HCT116 (cell line): Measurements from ENCODE around the gene SLC12A8. TPM values are rescaled to one million over a fixed set of nuclear protein-coding genes. Genes with fewer than 3 reads are reported as not detected.

Source experiments
- ATAC-seq: fragments of 200-7000 bp; cut with Tn5 transposase; 2 replicates; pipeline ENCODE4 v1.9.1; 2020; ENCODE audit warnings: mild to moderate bottlenecking, moderate library complexity
- BruUV-seq: library from RNA; stranded (reverse); fragments of 400-500 nt; replicated peaks from 2 replicates; lab custom pipeline; 2021; lab: Mats Ljungman, UMichigan
- CTCF ChIA-PET: fragments of 300-600 bp; sonication (Branson Sonifier 250); formaldehyde crosslinking; loops from one replicate; lab custom pipeline; 2021; ENCODE audit warnings: antibody characterized with exemption; lab: Charles Lee
- POLR2A ChIA-PET: fragments of 300-600, 350-600 bp; sonication (Branson Sonifier 250); formaldehyde crosslinking; loops from one replicate; lab custom pipeline; 2021; ENCODE audit warnings: antibody characterized with exemption; lab: Charles Lee
- RAD21 ChIA-PET, 2 experiments: fragments of 300-600 bp; sonication (Branson Sonifier 250); formaldehyde crosslinking; loops; one replicate each; lab custom pipeline; 2023; ENCODE audit warnings: low total read pairs in 2 of 2; ENCODE audit not compliant: uncharacterized antibody in 2 of 2, unreplicated experiment in 2 of 2, low non-redundant PET in 1 of 2; lab: Charles Lee
- DNase-seq: peaks from one replicate; pipeline ENCODE4 v3.0.0-alpha.2; 2010; ENCODE audit warnings: low read depth, low spot score
- H2AFZ ChIP-seq: fragments of 200-600 bp; shearing (Covaris generic), sonication (generic); 2 replicates; pipeline ENCODE4 v1.6.1; 2017; ENCODE audit warnings: low read depth, mixed run types, mixed read lengths, antibody characterized with exemption, low read length; ENCODE audit not compliant: poor library complexity, severe bottlenecking
- H3K27ac ChIP-seq: 2 replicates; pipeline ENCODE4 v1.5.1; 2012; ENCODE audit warnings: low read depth, low read length
- H3K27me3 ChIP-seq: fragments of 200-600 bp; sonication (generic); 2 replicates; pipeline ENCODE4 v1.6.1; 2016; ENCODE audit warnings: mixed run types, low read length, mixed read lengths; ENCODE audit not compliant: insufficient read depth
- H3K36me3 ChIP-seq, 2 experiments: fragments of 200-500 bp in 1 of 2; fragments of 200-600 bp in 1 of 2; sonication (Bioruptor generic) in 1 of 2; sonication (generic) in 1 of 2; 2 replicates each; pipeline versions ENCODE4 v1.5.1 to v1.6.1; 2014 to 2016; ENCODE audit warnings: low read length in 2 of 2, inconsistent platforms in 1 of 2, mixed read lengths in 1 of 2, mixed run types in 1 of 2; ENCODE audit not compliant: insufficient read depth in 2 of 2, control insufficient read depth in 1 of 2
- H3K4me1 ChIP-seq, 2 experiments: fragments of 200-600 bp in 1 of 2; sonication (generic) in 1 of 2; 2 replicates each; pipeline versions ENCODE4 v1.5.1 to v1.6.1; 2012 to 2017; ENCODE audit warnings: low read length in 2 of 2, inconsistent platforms in 1 of 2, mild to moderate bottlenecking in 1 of 2, mixed read lengths in 1 of 2, mixed run types in 1 of 2, moderate library complexity in 1 of 2; ENCODE audit not compliant: insufficient read depth in 2 of 2, control insufficient read depth in 1 of 2
- H3K4me2 ChIP-seq: fragments of 200-600 bp; sonication (generic); 2 replicates; pipeline ENCODE4 v1.6.1; 2017; ENCODE audit warnings: mixed run types, low read length, mixed read lengths
- H3K4me3 ChIP-seq, 2 experiments: fragments of 200-600 bp in 1 of 2; sonication (generic) in 1 of 2; replicated peaks in 1 of 2; 2 replicates each; pipeline ENCODE4 v1.5.1; 2011 to 2016; ENCODE audit warnings: low read length in 2 of 2, control low read depth in 1 of 2, low read depth in 1 of 2, mild to moderate bottlenecking in 1 of 2, mixed read lengths in 1 of 2, mixed run types in 1 of 2
- H3K79me2 ChIP-seq: fragments of 200-600 bp; sonication (generic); 2 replicates; pipeline ENCODE4 v1.6.1; 2017; ENCODE audit warnings: mild to moderate bottlenecking, mixed run types, low read length, moderate library complexity, mixed read lengths; ENCODE audit not compliant: insufficient read depth
- H3K9ac ChIP-seq: fragments of 200-600 bp; sonication (generic); 2 replicates; pipeline ENCODE4 v1.6.1; 2016; ENCODE audit warnings: low read length, mixed read lengths
- H3K9me2 ChIP-seq: fragments of 200-600 bp; sonication (generic), shearing (Covaris generic); 2 replicates; pipeline ENCODE4 v1.6.1; 2017; ENCODE audit warnings: mixed run types, mild to moderate bottlenecking, moderate library complexity; ENCODE audit not compliant: insufficient read depth
- H3K9me3 ChIP-seq, 2 experiments: fragments of 200-500 bp in 1 of 2; fragments of 200-600 bp in 1 of 2; sonication (Bioruptor generic) in 1 of 2; sonication (generic) in 1 of 2; 2 replicates each; pipeline ENCODE4 v1.6.1; 2014 to 2017; ENCODE audit warnings: low read length in 2 of 2, mixed read lengths in 2 of 2, inconsistent platforms in 1 of 2, low read depth in 1 of 2, mild to moderate bottlenecking in 1 of 2, mixed run types in 1 of 2, moderate library complexity in 1 of 2; ENCODE audit not compliant: control insufficient read depth in 1 of 2, insufficient read depth in 1 of 2
- H4K20me1 ChIP-seq: fragments of 200-600 bp; sonication (generic), shearing (Covaris generic); 2 replicates; pipeline ENCODE4 v1.6.1; 2017; ENCODE audit warnings: mixed run types, mild to moderate bottlenecking, moderate library complexity; ENCODE audit not compliant: insufficient read depth
- ATF3 ChIP-seq: IDR thresholded peaks from 2 replicates; pipeline ENCODE4 v1.6.1; 2012
- EGR1 ChIP-seq: IDR thresholded peaks from 2 replicates; pipeline ENCODE4 v1.6.1; 2012; ENCODE audit warnings: low read depth
- ELF1 ChIP-seq: IDR thresholded peaks from 2 replicates; pipeline ENCODE4 v1.6.1; 2012; ENCODE audit warnings: low read depth, borderline replicate concordance
- EZH2 ChIP-seq: fragments of 200-600 bp; sonication (generic); IDR thresholded peaks from 2 replicates; pipeline ENCODE4 v1.6.1; 2017; ENCODE audit warnings: antibody characterized with exemption, mixed run types
- MAX ChIP-seq: IDR thresholded peaks from 2 replicates; pipeline ENCODE4 v1.6.1; 2012
- POLR2AphosphoS5 ChIP-seq: IDR thresholded peaks from 2 replicates; pipeline ENCODE4 v1.6.1; 2011; ENCODE audit warnings: mild to moderate bottlenecking, low read depth, low read length, moderate library complexity
- RAD21 ChIP-seq: IDR thresholded peaks from 2 replicates; pipeline ENCODE4 v1.6.1; 2012; ENCODE audit warnings: low read depth, mild to moderate bottlenecking
- SIN3A ChIP-seq: IDR thresholded peaks from 2 replicates; pipeline ENCODE4 v1.6.1; 2012; ENCODE audit warnings: low read depth
- SRF ChIP-seq: IDR thresholded peaks from 2 replicates; pipeline ENCODE4 v1.6.1; 2012; ENCODE audit warnings: low read depth
- TCF7L2 ChIP-seq: IDR thresholded peaks from 2 replicates; pipeline ENCODE4 v1.7.0; 2011; ENCODE audit warnings: borderline replicate concordance, inconsistent platforms; ENCODE audit not compliant: insufficient read depth, insufficient read length; ENCODE audit errors: extremely low read depth
- YY1 ChIP-seq: IDR thresholded peaks from 2 replicates; pipeline ENCODE4 v1.6.1; 2011; ENCODE audit warnings: low read length, low read depth, moderate library complexity, mild to moderate bottlenecking; ENCODE audit not compliant: insufficient replicate concordance; ENCODE audit errors: extremely low read depth
- ZFX ChIP-seq: fragments of 450-650 bp; IDR thresholded peaks from 2 replicates; pipeline ENCODE4 v1.6.1; 2017
- ZNF274 ChIP-seq: fragments of 200-500 bp; sonication (Bioruptor generic); IDR thresholded peaks from 2 replicates; pipeline ENCODE4 v1.6.1; 2014; ENCODE audit warnings: mild to moderate bottlenecking, low read depth, low read length, inconsistent platforms
- intact Hi-C: fragments of 100-400 bp; cut with micrococcal nuclease; formaldehyde crosslinking; loops from 2 replicates; pipeline ENCODE4 v1.10.0; 2022
- total RNA-seq: library from RNA; stranded (reverse); gene quantifications from one replicate; pipeline ENCODE4 v1.2.1, GENCODE V29; 2021; ENCODE audit not compliant: unreplicated experiment

Gene SLC12A8
- total RNA-seq, 1 experiment from 2014 or later = 19.9 TPM

GRCh38 chr3:125078951-125079674 lies 133.4 kb downstream of the SLC12A8 start:
- POLR2A ChIA-PET = no interaction called here
- CTCF ChIA-PET = no interaction called here
- RAD21 ChIA-PET = no interaction called here

GRCh38 chr3:125077864-125078263 lies 134.7 kb downstream of the SLC12A8 start:
- intact Hi-C loops = no loop called here
- Histone ChIP-seq H2AFZ (no peak overlapping the region), H3K36me3 (0 out of 4 replicates have a peak, but pooled peaks cover 0 to 10% of the 10 kb centered on the region in 2 experiments), H3K27ac (no peak overlapping the region), H3K9ac (no peak overlapping the region), H3K79me2 (no peaks in the 10 kb centered on the region), H3K27me3 (no peaks in the 10 kb centered on the region), H4K20me1 (peaks cover 8% of the 10 kb centered on the region; the same call in 1 of the 2 replicates), H3K4me2 (no peak overlapping the region), H3K9me3 (no peaks in the 10 kb centered on the region), H3K4me3 (no peak overlapping the region), H3K9me2 (no peaks in the 10 kb centered on the region), H3K4me1 (peaks cover 11 to 30% of the 10 kb centered on the region in 2 experiments)
- BruUV-seq = no TSS peak
- ATAC-seq (no peak), DNase-seq (no peak)
- ChIA-PET CTCF (no interaction called here), POLR2A (no interaction called here), RAD21 (no interaction called here)
- no peak for TF ChIP-seq TCF7L2
- no peak for TF ChIP-seq YY1
- TF ChIP-seq SRF = no peak
- no peak for TF ChIP-seq ZFX
- no peak for TF ChIP-seq EZH2
- no peak for TF ChIP-seq ZNF274
- no peak for TF ChIP-seq ELF1
- no peak for TF ChIP-seq SIN3A
- no peak for TF ChIP-seq ATF3
- no peak for TF ChIP-seq MAX
- no peak for TF ChIP-seq POLR2AphosphoS5
- TF ChIP-seq EGR1 = no peak

More at GRCh38 chr3:125078951-125079674, 133.4 kb downstream of the SLC12A8 start:
- no TSS peak for BruUV-seq
- no peaks in the 10 kb centered on the region for H3K9me2 ChIP-seq
- H3K4me3 ChIP-seq = peak overlapping the region in 1 of 2 experiments; percentile 24; a peak in 1 of 4 replicates
- peak overlapping the region; percentile 73 for H3K4me2 ChIP-seq
- H3K27ac ChIP-seq = peak overlapping the region; percentile 16; the same call in 1 of the 2 replicates
- H3K36me3 ChIP-seq = 0 out of 4 replicates have a peak, but pooled peaks cover 0 to 10% of the 10 kb centered on the region in 2 experiments
- ATAC-seq = peak; percentile 81
- no peak overlapping the region for H3K9ac ChIP-seq
- no peak overlapping the region for H2AFZ ChIP-seq
- no peaks in the 10 kb centered on the region for H3K9me3 ChIP-seq
- peaks cover 11 to 34% of the 10 kb centered on the region in 2 experiments for H3K4me1 ChIP-seq
- H4K20me1 ChIP-seq = peaks cover 8% of the 10 kb centered on the region; the same call in 1 of the 2 replicates
- no peaks in the 10 kb centered on the region for H3K27me3 ChIP-seq
- TF ChIP-seq POLR2AphosphoS5 = no peak
- peak; percentile 30; the same call in 1 of the 2 replicates for TF ChIP-seq RAD21
- TF ChIP-seq, all 23 proteins: peak for 1
- peak; percentile 29 for DNase-seq
- no peaks in the 10 kb centered on the region for H3K79me2 ChIP-seq
- intact Hi-C loops = no loop called here
